Tibial nerve (tissue), 4 donors: ENCODE measurements around the gene GPX4. TPM values are rescaled to one million over a fixed set of nuclear protein-coding genes. Genes with fewer than 3 reads are reported as not detected.

ENCODE experiments used
- DNase-seq, 2 donors: peaks; one replicate each; pipeline ENCODE4 v3.0.0-alpha.2; 2019; ENCODE audit warnings: low spot score in 2 of 2
- H3K27ac ChIP-seq, 4 donors: fragments of 200-600 bp; sonication (generic) in 3 of 4; one replicate each; pipeline ENCODE4 v1.5.1; 2017 to 2019; ENCODE audit warnings: mild to moderate bottlenecking in 1 of 4
- H3K27me3 ChIP-seq, 2 donors: fragments of 200-600 bp; sonication (generic) in 1 of 2; one replicate each; pipeline versions ENCODE4 v1.5.1 to v1.6.0; 2017 to 2019
- H3K36me3 ChIP-seq, 3 donors: fragments of 200-600 bp; sonication (generic); one replicate each; pipeline ENCODE4 v1.5.1; 2018 to 2019
- H3K4me1 ChIP-seq, 4 donors: fragments of 200-600 bp; sonication (generic) in 3 of 4; one replicate each; pipeline ENCODE4 v1.5.1; 2017 to 2019
- H3K4me3 ChIP-seq, 4 donors: fragments of 200-600 bp; sonication (generic) in 3 of 4; one replicate each; pipeline ENCODE4 v1.5.1; 2017 to 2019; ENCODE audit warnings: mild to moderate bottlenecking in 1 of 4, moderate library complexity in 1 of 4
- H3K9me3 ChIP-seq, 4 donors: fragments of 200-600 bp; sonication (generic) in 3 of 4; one replicate each; pipeline ENCODE4 v1.5.1; 2017 to 2019
- CTCF ChIP-seq, 5 experiments: fragments of 200-600 bp in 3 of 5; fragments of 450-650 bp in 2 of 5; sonication (generic) in 3 of 5; IDR thresholded peaks; one replicate each; pipeline ENCODE4 v1.5.1; 2016 to 2019; ENCODE audit warnings: antibody characterized with exemption in 5 of 5, mild to moderate bottlenecking in 3 of 5, moderate library complexity in 2 of 5
- EP300 ChIP-seq, 2 donors: sonication (generic); formaldehyde crosslinking; IDR thresholded peaks; one replicate each; pipeline ENCODE4 v1.6.1; 2017; ENCODE audit warnings: antibody characterized with exemption in 2 of 2, mild to moderate bottlenecking in 1 of 2
- POLR2A ChIP-seq, 2 donors: fragments of 450-650 bp; IDR thresholded peaks; one replicate each; pipeline ENCODE4 v1.6.1; 2017; ENCODE audit warnings: antibody characterized with exemption in 2 of 2, mild to moderate bottlenecking in 2 of 2, moderate library complexity in 2 of 2
- WGBS, 2 donors: methylation state at CpG; one replicate each; pipeline ENCODE4 v1.1.5; 2018; 5-methylcytosine and 5-hydroxymethylcytosine counted together
- total RNA-seq, 4 donors: library from RNA; depleted of rRNA; stranded (reverse); fragments of >200 nt; gene quantifications; one replicate each; pipeline ENCODE4 v1.1.0, GENCODE V29; 2016

Gene GPX4
- total RNA-seq, 4 donors from 2014 or later = 337 to 518 (median 493) TPM

DNA sequence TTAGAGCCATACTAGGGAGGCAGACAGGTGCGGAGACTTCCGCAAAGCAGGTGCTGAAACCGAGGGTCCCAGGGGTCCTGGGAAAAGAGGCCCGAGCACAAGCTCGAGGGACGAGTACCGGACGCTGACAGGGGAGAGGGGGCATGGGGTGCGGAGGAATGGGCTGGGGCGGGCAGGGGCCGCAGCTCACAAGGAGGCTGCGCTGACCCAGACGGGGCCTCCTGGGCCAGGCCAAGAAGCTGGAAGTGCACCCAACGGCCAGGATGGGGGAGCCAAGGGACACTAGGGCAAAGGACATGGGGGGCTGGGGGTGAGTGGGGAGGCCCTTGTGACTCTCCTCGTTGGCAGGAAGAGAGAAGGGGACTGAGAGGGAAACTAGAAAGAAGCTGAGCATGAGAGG is 10.5 kb upstream of the GPX4 start:
- TF ChIP-seq POLR2A (IDR thresholded peaks at IDR 0.05) = no peak
- no peak for TF ChIP-seq EP300 (IDR thresholded peaks at IDR 0.05)
- H3K9me3 ChIP-seq = no peaks in the 10 kb centered on the region
- DNase-seq = no peak
- WGBS, 2 donors = 79 to 83% methylated on average over 15 of the region's 15 CpGs
- peak overlapping the region in 1 of 4 donors; percentile 92 for H3K27ac ChIP-seq
- H3K27me3 ChIP-seq = no peaks in the 10 kb centered on the region
- H3K4me1 ChIP-seq = peaks cover 0 to 66% (median 32%) of the 10 kb centered on the region in 4 donors
- peaks cover 0 to 50% (median 7%) of the 10 kb centered on the region in 3 donors for H3K36me3 ChIP-seq
- peak overlapping the region in 1 of 4 donors; percentile 100 for H3K4me3 ChIP-seq

DNA sequence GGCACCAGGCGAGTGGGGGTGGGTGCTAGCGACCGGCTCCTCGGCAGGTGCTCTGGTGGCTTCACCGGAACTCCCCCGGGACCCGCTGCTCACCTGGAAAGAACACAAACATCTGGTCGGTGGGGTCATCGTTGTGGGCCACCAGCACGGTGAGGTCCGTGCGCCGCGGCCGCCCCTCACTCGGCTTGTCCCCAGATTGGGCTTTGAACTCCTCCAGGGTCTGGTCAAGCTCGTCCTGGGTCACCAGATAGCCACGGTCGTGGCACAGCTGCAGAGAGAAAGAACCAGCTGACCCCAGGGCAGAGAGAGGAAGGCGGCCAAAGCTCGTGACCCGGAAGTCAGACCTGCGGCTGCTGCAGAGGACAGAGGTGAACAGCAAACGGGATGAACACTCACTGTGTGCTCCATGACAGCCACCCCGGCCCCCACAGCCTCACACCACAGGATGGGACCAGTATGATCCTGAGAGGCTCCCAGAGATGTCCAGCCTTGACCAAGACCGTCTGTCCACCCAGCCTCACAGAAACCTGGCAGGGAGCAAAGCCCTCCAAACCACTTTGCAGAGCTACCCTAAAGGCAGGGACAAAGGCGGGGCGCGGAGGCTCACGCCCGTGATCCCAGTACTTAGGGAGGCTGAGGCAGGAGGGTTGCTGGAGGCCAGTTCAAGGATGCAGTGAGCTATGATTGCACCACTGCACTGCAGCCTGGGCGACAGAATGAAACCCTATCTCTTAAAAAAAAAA is 9.8 kb upstream of the GPX4 start:
- Histone ChIP-seq H3K4me1 (peaks cover 0 to 66% (median 32%) of the 10 kb centered on the region in 4 donors), H3K27me3 (no peaks in the 10 kb centered on the region), H3K9me3 (no peaks in the 10 kb centered on the region), H3K36me3 (peaks cover 0 to 43% (median 7%) of the 10 kb centered on the region in 3 donors), H3K4me3 (peak overlapping the region; percentile 85 to 100 (median 96)), H3K27ac (peak overlapping the region in 1 of 4 donors; percentile 92)
- no peak for TF ChIP-seq EP300 (IDR thresholded peaks at IDR 0.05)
- TF ChIP-seq POLR2A (IDR thresholded peaks at IDR 0.05) = no peak
- no peak for TF ChIP-seq CTCF (IDR thresholded peaks at IDR 0.05)
- DNase-seq = no peak
- 43 to 66% methylated on average over 17 to 20 of the region's 32 CpGs for WGBS, 2 donors

- Histone ChIP-seq H3K9me3 (no peaks in the 10 kb centered on the region), H3K27ac (peak overlapping the region; percentile 47 to 92 (median 80)), H3K36me3 (peaks cover 0 to 37% (median 7%) of the 10 kb centered on the region in 3 donors), H3K4me1 (peaks cover 0 to 66% (median 35%) of the 10 kb centered on the region in 4 donors), H3K27me3 (no peaks in the 10 kb centered on the region), H3K4me3 (peak overlapping the region; percentile 85 to 100 (median 96))
- 0 to 4% methylated on average over 5 to 15 of the region's 19 CpGs for WGBS, 2 donors
- no peak for DNase-seq
- TF ChIP-seq CTCF (IDR thresholded peaks at IDR 0.05) = no peak
- TF ChIP-seq POLR2A (IDR thresholded peaks at IDR 0.05) = no peak
- no peak for TF ChIP-seq EP300 (IDR thresholded peaks at IDR 0.05)
These were observed 9.2 kb upstream of the GPX4 start for GRCh38 chr19:1094655-1094977.

DNA sequence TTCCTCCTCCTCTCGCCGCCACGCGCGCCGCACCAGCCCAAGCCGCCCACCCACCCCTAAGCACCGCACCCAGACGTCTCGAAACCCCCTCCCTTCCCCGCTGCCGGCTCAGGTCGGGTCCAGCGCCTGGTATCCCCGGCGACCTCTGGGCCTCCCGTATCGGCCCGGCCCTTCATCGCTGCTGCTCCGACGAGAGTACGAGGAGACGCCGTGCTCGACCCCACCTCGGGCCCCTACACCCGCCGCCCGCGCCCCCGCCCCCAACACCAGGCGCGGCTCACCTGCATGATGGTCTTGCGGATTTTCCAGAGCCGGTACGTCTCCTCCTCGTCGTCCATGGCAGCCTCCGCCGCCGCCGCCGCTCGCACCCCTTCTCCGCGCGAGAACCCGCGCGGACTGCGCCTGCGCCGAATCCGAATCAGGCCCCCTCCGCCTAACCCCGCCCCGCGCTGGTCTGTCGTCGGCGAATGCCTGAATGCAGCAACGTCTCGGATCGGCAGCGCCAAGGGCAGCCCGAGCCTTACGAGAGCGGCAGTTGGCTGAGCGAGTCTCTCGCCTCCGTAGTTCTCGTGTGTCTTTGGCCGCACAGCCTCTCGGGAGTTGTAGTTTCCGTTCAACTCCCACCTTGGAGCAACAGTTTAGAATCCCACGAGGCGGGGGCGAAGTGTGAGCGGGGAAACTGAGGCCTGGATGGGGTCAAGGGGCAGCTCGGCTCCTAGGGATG is 8.7 kb upstream of the GPX4 start, which contains the start of gene POLR2E:
Gene POLR2E (minus strand): TSS at position 398 of the 724 bp plus-strand sequence. CDS start 60 bp downstream, at position 338.
- TF ChIP-seq POLR2A (IDR thresholded peaks at IDR 0.05) = peak; percentile 60 to 89
- TF ChIP-seq CTCF (IDR thresholded peaks at IDR 0.05) = no peak
- TF ChIP-seq EP300 (IDR thresholded peaks at IDR 0.05) = peak; percentile 91 to 96
- Histone ChIP-seq H3K4me1 (peaks cover 0 to 67% (median 38%) of the 10 kb centered on the region in 4 donors), H3K27me3 (no peaks in the 10 kb centered on the region), H3K9me3 (no peaks in the 10 kb centered on the region), H3K27ac (peak within 1 kb of the TSS; percentile 47 to 92 (median 80)), H3K36me3 (peaks cover 0 to 32% (median 7%) of the 10 kb centered on the region in 3 donors), H3K4me3 (peak within 1 kb of the TSS; percentile 85 to 100 (median 96))
- 1% methylated on average over 26 to 36 of the region's 81 CpGs for WGBS, 2 donors
- peak; percentile 95 to 96 for DNase-seq

DNA sequence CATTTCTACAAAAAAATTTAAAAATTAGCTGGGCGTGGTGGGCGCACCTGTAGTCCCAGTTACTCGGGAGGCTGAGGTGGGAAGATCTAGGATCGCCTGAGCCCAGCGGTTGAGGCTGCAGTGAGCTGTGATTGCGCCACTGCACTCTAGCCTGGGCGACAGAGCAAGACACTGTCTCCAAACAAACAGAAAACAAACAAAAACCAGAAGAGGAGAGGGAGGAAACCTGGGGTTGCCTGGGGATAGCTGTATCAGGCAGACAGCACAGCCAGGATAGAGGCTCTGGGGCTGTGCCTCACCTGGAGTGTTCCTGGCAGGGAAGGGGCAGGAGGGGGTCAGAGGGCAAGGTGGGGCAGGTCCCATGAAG is 6.0 kb upstream of the GPX4 start:
- 71 to 72% methylated on average over 7 of the region's 7 CpGs for WGBS, 2 donors
- Histone ChIP-seq H3K4me3 (no peak overlapping the region), H3K4me1 (peaks cover 0 to 79% (median 62%) of the 10 kb centered on the region in 4 donors), H3K36me3 (peaks cover 0 to 11% (median 7%) of the 10 kb centered on the region in 3 donors), H3K27me3 (no peaks in the 10 kb centered on the region), H3K27ac (peak overlapping the region in 3 of 4 donors; percentile 64 to 95 (median 91)), H3K9me3 (no peaks in the 10 kb centered on the region)
- DNase-seq = no peak
- TF ChIP-seq EP300 (IDR thresholded peaks at IDR 0.05) (no peak), POLR2A (IDR thresholded peaks at IDR 0.05) (no peak), CTCF (IDR thresholded peaks at IDR 0.05) (no peak)
